Liver (tissue), 9 donors: ENCODE results near the gene CDK5. TPM values are rescaled to one million over a fixed set of nuclear protein-coding genes. Genes with fewer than 3 reads are reported as not detected.

Experiments
- DNase-seq: peaks from one replicate; pipeline ENCODE4 v3.0.0-alpha.2; 2017; ENCODE audit warnings: low spot score
- H3K27ac ChIP-seq, 2 donors: one replicate each; pipeline ENCODE4 v1.7.0; 2013; ENCODE audit warnings: inconsistent platforms in 2 of 2, low read length in 2 of 2, control low read depth in 1 of 2, low read depth in 1 of 2, mild to moderate bottlenecking in 1 of 2
- H3K27me3 ChIP-seq, 4 donors: one replicate each; pipeline versions ENCODE4 v1.6.1 to v1.7.0; 2013; ENCODE audit warnings: low read length in 3 of 4, inconsistent platforms in 1 of 4, mild to moderate bottlenecking in 1 of 4, moderate library complexity in 1 of 4; ENCODE audit not compliant: control insufficient read depth in 4 of 4, insufficient read depth in 4 of 4
- H3K36me3 ChIP-seq, 4 donors: one replicate each; pipeline versions ENCODE4 v1.6.1 to v1.7.0; 2013; ENCODE audit warnings: low read length in 3 of 4, mild to moderate bottlenecking in 3 of 4, low read depth in 1 of 4, moderate library complexity in 1 of 4; ENCODE audit not compliant: control insufficient read depth in 4 of 4, insufficient read depth in 3 of 4
- H3K4me1 ChIP-seq, 4 donors: one replicate each; pipeline versions ENCODE4 v1.6.1 to v1.7.0; 2013; ENCODE audit warnings: low read length in 3 of 4, mild to moderate bottlenecking in 3 of 4, moderate library complexity in 1 of 4; ENCODE audit not compliant: control insufficient read depth in 4 of 4, insufficient read depth in 4 of 4
- H3K4me3 ChIP-seq, 3 donors: one replicate each; pipeline versions ENCODE4 v1.6.1 to v1.7.0; 2013; ENCODE audit warnings: low read length in 3 of 3, control low read depth in 1 of 3, low read depth in 1 of 3, mild to moderate bottlenecking in 1 of 3
- H3K9ac ChIP-seq, 2 donors: one replicate each; pipeline ENCODE4 v1.7.0; 2013; ENCODE audit warnings: low read length in 2 of 2, mild to moderate bottlenecking in 2 of 2, moderate library complexity in 2 of 2, control low read depth in 1 of 2, low read depth in 1 of 2
- H3K9me3 ChIP-seq, 4 donors: one replicate each; pipeline versions ENCODE4 v1.6.1 to v1.7.0; 2013; ENCODE audit warnings: low read length in 3 of 4; ENCODE audit not compliant: control insufficient read depth in 4 of 4
- EGR1 ChIP-seq, 2 donors: IDR thresholded peaks; 2 replicates each; pipeline ENCODE4 v1.6.1; 2016 to 2018; ENCODE audit warnings: antibody characterized with exemption in 2 of 2, low read depth in 2 of 2
- FOXA1 ChIP-seq: IDR thresholded peaks from 2 replicates; pipeline ENCODE4 v1.6.1; 2016; ENCODE audit warnings: antibody characterized with exemption
- FOXA2 ChIP-seq: IDR thresholded peaks from 2 replicates; pipeline ENCODE4 v1.6.1; 2016; ENCODE audit warnings: antibody characterized with exemption
- GABPA ChIP-seq, 2 donors: IDR thresholded peaks in 1 of 2; conservative IDR thresholded peaks in 1 of 2; 2 replicates each; pipeline ENCODE4 v1.6.1; 2016; ENCODE audit warnings: antibody characterized with exemption in 2 of 2, mild to moderate bottlenecking in 1 of 2, moderate library complexity in 1 of 2
- HNF4A ChIP-seq, 2 donors: conservative IDR thresholded peaks; 2 replicates each; pipeline ENCODE4 v1.6.1; 2016; ENCODE audit warnings: antibody characterized with exemption in 2 of 2, mild to moderate bottlenecking in 2 of 2
- HNF4G ChIP-seq: IDR thresholded peaks from 2 replicates; pipeline ENCODE4 v1.6.1; 2016; ENCODE audit warnings: antibody characterized with exemption
- JUND ChIP-seq, 2 donors: IDR thresholded peaks; 2 replicates each; pipeline ENCODE4 v1.6.1; 2016; ENCODE audit warnings: antibody characterized with exemption in 2 of 2
- NR2F2 ChIP-seq: IDR thresholded peaks from 2 replicates; pipeline ENCODE4 v1.6.1; 2016; ENCODE audit warnings: antibody characterized with exemption
- RAD21 ChIP-seq, 2 donors: IDR thresholded peaks; 2 replicates each; pipeline ENCODE4 v1.6.1; 2016; ENCODE audit warnings: antibody characterized with exemption in 2 of 2, mild to moderate bottlenecking in 2 of 2
- RXRA ChIP-seq, 2 donors: IDR thresholded peaks; 2 replicates each; pipeline ENCODE4 v1.6.1; 2017 to 2018; ENCODE audit warnings: antibody characterized with exemption in 2 of 2, mild to moderate bottlenecking in 1 of 2
- SP1 ChIP-seq: IDR thresholded peaks from 2 replicates; pipeline ENCODE4 v1.6.1; 2018; ENCODE audit warnings: antibody characterized with exemption, mild to moderate bottlenecking
- TAF1 ChIP-seq: conservative IDR thresholded peaks from 2 replicates; pipeline ENCODE4 v1.6.1; 2016; ENCODE audit warnings: antibody characterized with exemption, mild to moderate bottlenecking
- YY1 ChIP-seq: IDR thresholded peaks from 2 replicates; pipeline ENCODE4 v1.6.1; 2016; ENCODE audit warnings: antibody characterized with exemption, mild to moderate bottlenecking
- WGBS: extraction: QIAGEN DNeasy Blood & Tissue Kit; methylation state at CpG from one replicate; pipeline ENCODE4 v1.1.7; 2013; 5-methylcytosine and 5-hydroxymethylcytosine counted together
- polyA plus RNA-seq, 2 donors: library from polyadenylated mRNA; stranded (reverse) in 1 of 2; unstranded in 1 of 2; fragments of 200-250 nt in 1 of 2; fragments of >200 nt in 1 of 2; fragmentation: Nextera tagmentation in 1 of 2; extraction: Ambion mirVana in 1 of 2; gene quantifications; one replicate each; pipeline versions ENCODE4 v1.2.1 to v1.2.3, GENCODE V29; 2013 to 2015
- total RNA-seq, 2 donors: library from RNA; depleted of rRNA; stranded (reverse); fragments of >200 nt; gene quantifications; one replicate each; pipeline ENCODE4 v1.2.3, GENCODE V29; 2014
- TF ChIP-seq, protein P1 (sequence below): IDR thresholded peaks from 2 replicates; pipeline ENCODE4 v1.6.1; 2016; ENCODE audit warnings: antibody characterized with exemption
- TF ChIP-seq, protein P2 (sequence below): IDR thresholded peaks from 2 replicates; pipeline ENCODE4 v1.6.1; 2016; ENCODE audit warnings: antibody characterized with exemption, mild to moderate bottlenecking
- TF ChIP-seq, protein P3 (sequence below): fragments of 150-350 bp; IDR thresholded peaks from 2 replicates; pipeline ENCODE4 v1.5.1; 2017; ENCODE audit warnings: improper control_type of control experiment, low read depth, low read length; ENCODE audit not compliant: missing input control
- TF ChIP-seq, protein P4 (sequence below): IDR thresholded peaks from 2 replicates; pipeline ENCODE4 v1.6.1; 2016; ENCODE audit warnings: antibody characterized with exemption
- TF ChIP-seq, protein P5 (sequence below): IDR thresholded peaks from 2 replicates; pipeline ENCODE4 v1.6.1; 2016; ENCODE audit warnings: antibody characterized with exemption
- donor health status: healthy.
- donor health status: healthy.
- donor health status: healthy.
- donor health status: healthy.
- donor health status: healthy.

The CDK5 gene
- total and polyA plus RNA-seq, 4 donors, result 4.0 to 9.0 (median 7.4) TPM

DNA sequence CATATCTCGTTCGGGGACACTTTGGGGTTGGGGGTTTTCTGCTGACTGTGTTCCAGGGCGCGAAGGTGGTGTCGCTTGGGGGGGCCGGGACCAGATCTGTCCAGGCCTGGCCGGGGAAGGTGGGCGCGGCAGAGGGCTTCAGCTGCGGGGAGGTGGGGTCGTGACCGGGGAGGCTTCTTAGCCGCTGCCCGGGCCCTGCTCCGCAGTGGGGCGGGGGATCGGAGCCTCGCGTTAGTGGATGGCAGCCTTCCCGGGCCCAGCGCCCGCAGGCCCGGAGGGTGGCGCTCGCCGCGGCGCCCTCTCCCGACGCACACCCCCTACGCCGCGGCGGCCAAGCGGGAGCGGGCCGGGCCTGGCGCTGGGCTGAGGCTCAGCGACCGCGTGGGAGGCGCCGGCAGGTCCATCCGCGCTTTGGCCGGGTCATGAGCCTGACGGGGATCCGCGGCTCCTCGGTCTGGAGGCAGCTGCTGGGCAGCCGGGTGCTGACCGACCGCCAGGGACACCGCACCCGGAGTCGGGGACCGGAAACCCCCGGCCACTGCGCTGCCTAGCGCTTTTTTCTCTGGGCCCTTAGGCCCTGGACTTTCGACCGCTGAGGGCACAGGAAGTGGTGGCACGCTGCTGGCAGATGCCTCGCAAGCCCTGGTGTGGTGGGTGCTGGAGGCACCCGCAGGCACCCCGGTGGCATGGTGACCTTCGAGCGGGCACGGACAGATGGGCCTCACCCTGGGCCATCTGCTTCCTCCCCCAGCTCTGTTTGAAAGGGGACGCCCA, 29.7 kb upstream of the CDK5 start:
- H3K9ac ChIP-seq, result peak overlapping the region; percentile 67 to 81
- no peaks in the 10 kb centered on the region for H3K36me3 ChIP-seq
- H3K9me3 ChIP-seq, result no peaks in the 10 kb centered on the region
- peak overlapping the region; percentile 75 to 91 (median 83) for H3K4me3 ChIP-seq
- TF ChIP-seq EGR1 (IDR thresholded peaks at IDR 0.05; ENCODE audit: low read depth in 2 of 2) (no peak), HNF4G (peak; percentile 67), HNF4A (conservative IDR thresholded peaks at IDR 0.05) (peak; percentile 89 to 90), JUND (IDR thresholded peaks at IDR 0.05) (no peak), SP1 (peak; percentile 77), RXRA (IDR thresholded peaks at IDR 0.05) (peak; percentile 38 to 49), GABPA (IDR thresholded peaks at IDR 0.05 in 1 of 2, conservative IDR thresholded peaks at IDR 0.05 in 1 of 2) (peak in 1 of 2 donors; percentile 61), FOXA2 (no peak), RAD21 (IDR thresholded peaks at IDR 0.05) (peak in 1 of 2 donors; percentile 26), YY1 (peak; percentile 53), FOXA1 (no peak), NR2F2 (no peak), TAF1 (no peak)
- TF ChIP-seq, protein P1, sequence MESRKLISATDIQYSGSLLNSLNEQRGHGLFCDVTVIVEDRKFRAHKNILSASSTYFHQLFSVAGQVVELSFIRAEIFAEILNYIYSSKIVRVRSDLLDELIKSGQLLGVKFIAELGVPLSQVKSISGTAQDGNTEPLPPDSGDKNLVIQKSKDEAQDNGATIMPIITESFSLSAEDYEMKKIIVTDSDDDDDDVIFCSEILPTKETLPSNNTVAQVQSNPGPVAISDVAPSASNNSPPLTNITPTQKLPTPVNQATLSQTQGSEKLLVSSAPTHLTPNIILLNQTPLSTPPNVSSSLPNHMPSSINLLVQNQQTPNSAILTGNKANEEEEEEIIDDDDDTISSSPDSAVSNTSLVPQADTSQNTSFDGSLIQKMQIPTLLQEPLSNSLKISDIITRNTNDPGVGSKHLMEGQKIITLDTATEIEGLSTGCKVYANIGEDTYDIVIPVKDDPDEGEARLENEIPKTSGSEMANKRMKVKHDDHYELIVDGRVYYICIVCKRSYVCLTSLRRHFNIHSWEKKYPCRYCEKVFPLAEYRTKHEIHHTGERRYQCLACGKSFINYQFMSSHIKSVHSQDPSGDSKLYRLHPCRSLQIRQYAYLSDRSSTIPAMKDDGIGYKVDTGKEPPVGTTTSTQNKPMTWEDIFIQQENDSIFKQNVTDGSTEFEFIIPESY, result no peak
- TF ChIP-seq, protein P2, sequence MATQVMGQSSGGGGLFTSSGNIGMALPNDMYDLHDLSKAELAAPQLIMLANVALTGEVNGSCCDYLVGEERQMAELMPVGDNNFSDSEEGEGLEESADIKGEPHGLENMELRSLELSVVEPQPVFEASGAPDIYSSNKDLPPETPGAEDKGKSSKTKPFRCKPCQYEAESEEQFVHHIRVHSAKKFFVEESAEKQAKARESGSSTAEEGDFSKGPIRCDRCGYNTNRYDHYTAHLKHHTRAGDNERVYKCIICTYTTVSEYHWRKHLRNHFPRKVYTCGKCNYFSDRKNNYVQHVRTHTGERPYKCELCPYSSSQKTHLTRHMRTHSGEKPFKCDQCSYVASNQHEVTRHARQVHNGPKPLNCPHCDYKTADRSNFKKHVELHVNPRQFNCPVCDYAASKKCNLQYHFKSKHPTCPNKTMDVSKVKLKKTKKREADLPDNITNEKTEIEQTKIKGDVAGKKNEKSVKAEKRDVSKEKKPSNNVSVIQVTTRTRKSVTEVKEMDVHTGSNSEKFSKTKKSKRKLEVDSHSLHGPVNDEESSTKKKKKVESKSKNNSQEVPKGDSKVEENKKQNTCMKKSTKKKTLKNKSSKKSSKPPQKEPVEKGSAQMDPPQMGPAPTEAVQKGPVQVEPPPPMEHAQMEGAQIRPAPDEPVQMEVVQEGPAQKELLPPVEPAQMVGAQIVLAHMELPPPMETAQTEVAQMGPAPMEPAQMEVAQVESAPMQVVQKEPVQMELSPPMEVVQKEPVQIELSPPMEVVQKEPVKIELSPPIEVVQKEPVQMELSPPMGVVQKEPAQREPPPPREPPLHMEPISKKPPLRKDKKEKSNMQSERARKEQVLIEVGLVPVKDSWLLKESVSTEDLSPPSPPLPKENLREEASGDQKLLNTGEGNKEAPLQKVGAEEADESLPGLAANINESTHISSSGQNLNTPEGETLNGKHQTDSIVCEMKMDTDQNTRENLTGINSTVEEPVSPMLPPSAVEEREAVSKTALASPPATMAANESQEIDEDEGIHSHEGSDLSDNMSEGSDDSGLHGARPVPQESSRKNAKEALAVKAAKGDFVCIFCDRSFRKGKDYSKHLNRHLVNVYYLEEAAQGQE, result no peak
- TF ChIP-seq, protein P3, sequence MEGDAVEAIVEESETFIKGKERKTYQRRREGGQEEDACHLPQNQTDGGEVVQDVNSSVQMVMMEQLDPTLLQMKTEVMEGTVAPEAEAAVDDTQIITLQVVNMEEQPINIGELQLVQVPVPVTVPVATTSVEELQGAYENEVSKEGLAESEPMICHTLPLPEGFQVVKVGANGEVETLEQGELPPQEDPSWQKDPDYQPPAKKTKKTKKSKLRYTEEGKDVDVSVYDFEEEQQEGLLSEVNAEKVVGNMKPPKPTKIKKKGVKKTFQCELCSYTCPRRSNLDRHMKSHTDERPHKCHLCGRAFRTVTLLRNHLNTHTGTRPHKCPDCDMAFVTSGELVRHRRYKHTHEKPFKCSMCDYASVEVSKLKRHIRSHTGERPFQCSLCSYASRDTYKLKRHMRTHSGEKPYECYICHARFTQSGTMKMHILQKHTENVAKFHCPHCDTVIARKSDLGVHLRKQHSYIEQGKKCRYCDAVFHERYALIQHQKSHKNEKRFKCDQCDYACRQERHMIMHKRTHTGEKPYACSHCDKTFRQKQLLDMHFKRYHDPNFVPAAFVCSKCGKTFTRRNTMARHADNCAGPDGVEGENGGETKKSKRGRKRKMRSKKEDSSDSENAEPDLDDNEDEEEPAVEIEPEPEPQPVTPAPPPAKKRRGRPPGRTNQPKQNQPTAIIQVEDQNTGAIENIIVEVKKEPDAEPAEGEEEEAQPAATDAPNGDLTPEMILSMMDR, result peak; percentile 16
- TF ChIP-seq, protein P4, sequence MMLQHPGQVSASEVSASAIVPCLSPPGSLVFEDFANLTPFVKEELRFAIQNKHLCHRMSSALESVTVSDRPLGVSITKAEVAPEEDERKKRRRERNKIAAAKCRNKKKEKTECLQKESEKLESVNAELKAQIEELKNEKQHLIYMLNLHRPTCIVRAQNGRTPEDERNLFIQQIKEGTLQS, result no peak
- TF ChIP-seq, protein P5, sequence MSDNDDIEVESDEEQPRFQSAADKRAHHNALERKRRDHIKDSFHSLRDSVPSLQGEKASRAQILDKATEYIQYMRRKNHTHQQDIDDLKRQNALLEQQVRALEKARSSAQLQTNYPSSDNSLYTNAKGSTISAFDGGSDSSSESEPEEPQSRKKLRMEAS, result no peak
- peak overlapping the region; percentile 81 to 93 for H3K27ac ChIP-seq
- no peaks in the 10 kb centered on the region for H3K27me3 ChIP-seq
- no peak for DNase-seq
- H3K4me1 ChIP-seq, result peaks cover 15 to 62% (median 47%) of the 10 kb centered on the region in 4 donors
- under 1% methylated on average over 70 of the region's 70 CpGs for WGBS
